Loucy (cell line): Measurements from ENCODE around the gene DACT1.

Source experiments
- EZH2phosphoT487 ChIP-seq: fragments of 200-600 bp; IDR thresholded peaks from 2 replicates; pipeline ENCODE4 v1.6.1; 2018; ENCODE audit warnings: antibody characterized with exemption, mild to moderate bottlenecking, moderate library complexity, borderline replicate concordance
- TF ChIP-seq, protein P1 (sequence below): fragments of 200-600 bp; sonication (generic); conservative IDR thresholded peaks from 2 replicates; pipeline ENCODE4 v1.5.1; 2014; ENCODE audit warnings: mild to moderate bottlenecking, antibody characterized with exemption, low read length

GRCh38 chr14:58631732-58632131, 6.0 kb upstream of the DACT1 start:
- TF ChIP-seq, protein P1, sequence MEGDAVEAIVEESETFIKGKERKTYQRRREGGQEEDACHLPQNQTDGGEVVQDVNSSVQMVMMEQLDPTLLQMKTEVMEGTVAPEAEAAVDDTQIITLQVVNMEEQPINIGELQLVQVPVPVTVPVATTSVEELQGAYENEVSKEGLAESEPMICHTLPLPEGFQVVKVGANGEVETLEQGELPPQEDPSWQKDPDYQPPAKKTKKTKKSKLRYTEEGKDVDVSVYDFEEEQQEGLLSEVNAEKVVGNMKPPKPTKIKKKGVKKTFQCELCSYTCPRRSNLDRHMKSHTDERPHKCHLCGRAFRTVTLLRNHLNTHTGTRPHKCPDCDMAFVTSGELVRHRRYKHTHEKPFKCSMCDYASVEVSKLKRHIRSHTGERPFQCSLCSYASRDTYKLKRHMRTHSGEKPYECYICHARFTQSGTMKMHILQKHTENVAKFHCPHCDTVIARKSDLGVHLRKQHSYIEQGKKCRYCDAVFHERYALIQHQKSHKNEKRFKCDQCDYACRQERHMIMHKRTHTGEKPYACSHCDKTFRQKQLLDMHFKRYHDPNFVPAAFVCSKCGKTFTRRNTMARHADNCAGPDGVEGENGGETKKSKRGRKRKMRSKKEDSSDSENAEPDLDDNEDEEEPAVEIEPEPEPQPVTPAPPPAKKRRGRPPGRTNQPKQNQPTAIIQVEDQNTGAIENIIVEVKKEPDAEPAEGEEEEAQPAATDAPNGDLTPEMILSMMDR = no peak
- no peak for TF ChIP-seq EZH2phosphoT487
